Renal pelvis (tissue), 12 donors: ENCODE results near the gene OTOG. TPM values are rescaled to one million over a fixed set of nuclear protein-coding genes. Genes with fewer than 3 reads are reported as not detected.

Experiments
- DNase-seq: peaks from one replicate; pipeline ENCODE4 v3.0.0-alpha.2; 2013
- long read RNA-seq, 16 experiments: transcript quantifications; one replicate each; lab custom pipeline, GENCODE V29; 2026
- polyA plus RNA-seq, 3 donors: library from polyadenylated mRNA; unstranded; fragments of 120-200 nt; gene quantifications; one replicate each; pipeline ENCODE4 v1.2.1, GENCODE V29; 2013; ENCODE audit not compliant: insufficient read length in 3 of 3

The OTOG gene, protein sequence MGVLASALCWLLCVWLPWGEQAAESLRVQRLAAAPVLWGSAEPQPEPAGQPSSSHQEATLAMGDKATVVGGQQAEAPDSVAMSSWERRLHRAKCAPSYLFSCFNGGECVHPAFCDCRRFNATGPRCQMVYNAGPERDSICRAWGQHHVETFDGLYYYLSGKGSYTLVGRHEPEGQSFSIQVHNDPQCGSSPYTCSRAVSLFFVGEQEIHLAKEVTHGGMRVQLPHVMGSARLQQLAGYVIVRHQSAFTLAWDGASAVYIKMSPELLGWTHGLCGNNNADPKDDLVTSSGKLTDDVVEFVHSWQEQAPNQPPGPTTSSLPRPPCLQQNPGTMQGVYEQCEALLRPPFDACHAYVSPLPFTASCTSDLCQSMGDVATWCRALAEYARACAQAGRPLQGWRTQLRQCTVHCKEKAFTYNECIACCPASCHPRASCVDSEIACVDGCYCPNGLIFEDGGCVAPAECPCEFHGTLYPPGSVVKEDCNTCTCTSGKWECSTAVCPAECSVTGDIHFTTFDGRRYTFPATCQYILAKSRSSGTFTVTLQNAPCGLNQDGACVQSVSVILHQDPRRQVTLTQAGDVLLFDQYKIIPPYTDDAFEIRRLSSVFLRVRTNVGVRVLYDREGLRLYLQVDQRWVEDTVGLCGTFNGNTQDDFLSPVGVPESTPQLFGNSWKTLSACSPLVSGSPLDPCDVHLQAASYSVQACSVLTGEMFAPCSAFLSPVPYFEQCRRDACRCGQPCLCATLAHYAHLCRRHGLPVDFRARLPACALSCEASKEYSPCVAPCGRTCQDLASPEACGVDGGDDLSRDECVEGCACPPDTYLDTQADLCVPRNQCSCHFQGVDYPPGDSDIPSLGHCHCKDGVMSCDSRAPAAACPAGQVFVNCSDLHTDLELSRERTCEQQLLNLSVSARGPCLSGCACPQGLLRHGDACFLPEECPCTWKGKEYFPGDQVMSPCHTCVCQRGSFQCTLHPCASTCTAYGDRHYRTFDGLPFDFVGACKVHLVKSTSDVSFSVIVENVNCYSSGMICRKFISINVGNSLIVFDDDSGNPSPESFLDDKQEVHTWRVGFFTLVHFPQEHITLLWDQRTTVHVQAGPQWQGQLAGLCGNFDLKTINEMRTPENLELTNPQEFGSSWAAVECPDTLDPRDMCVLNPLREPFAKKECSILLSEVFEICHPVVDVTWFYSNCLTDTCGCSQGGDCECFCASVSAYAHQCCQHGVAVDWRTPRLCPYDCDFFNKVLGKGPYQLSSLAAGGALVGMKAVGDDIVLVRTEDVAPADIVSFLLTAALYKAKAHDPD (N-terminal part only)
- under 1 TPM; 0.13 to 0.66 (median 0.59) TPM for polyA plus RNA-seq
- long read RNA-seq, donor 1, result 0 reads
- long read RNA-seq, donor 2, result 0 reads
- long read RNA-seq, donor 3, result 0 reads
- long read RNA-seq, donor 4, result 0 reads
- long read RNA-seq, donor 5, result 0 reads
- long read RNA-seq, donor 6, result 0 reads
- long read RNA-seq, donor 7, result 0 reads
- long read RNA-seq, donor 8, result 0 reads
- long read RNA-seq, donor 9, result 0 reads
- long read RNA-seq, donor 10, result 0 reads
- long read RNA-seq, donor 11, result 0 reads
- long read RNA-seq, donor 12, result 0 reads
- long read RNA-seq, donor 13, result 0 reads
- long read RNA-seq, donor 14, result 0 reads
- long read RNA-seq, donor 15, result 0 reads
- long read RNA-seq, donor 16, result 0 reads

DNA sequence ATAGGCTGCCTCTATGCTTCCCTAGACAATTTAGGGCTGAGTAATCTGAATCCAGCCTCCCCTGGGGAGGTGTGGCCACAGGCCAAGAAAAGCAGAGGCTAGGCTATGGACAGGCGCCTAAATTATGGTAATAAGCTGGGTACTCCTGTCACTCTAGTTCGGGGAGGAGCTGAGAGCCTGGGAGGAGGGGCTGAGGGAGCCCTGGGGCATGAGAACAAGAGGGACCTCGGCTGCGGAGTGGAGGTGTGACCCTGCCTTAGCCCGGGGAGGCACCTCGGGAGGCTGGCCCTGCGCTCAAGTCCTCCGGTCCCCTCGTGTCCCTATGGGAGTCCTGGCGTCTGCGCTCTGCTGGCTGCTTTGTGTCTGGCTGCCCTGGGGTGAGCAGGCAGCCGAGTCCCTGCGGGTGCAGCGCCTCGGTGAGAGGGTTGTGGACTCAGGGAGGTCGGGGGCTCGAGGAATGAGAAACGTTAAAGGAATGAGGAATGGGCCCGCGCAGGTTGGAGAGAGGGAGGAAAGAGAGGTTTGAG is at the start of gene OTOG:
Gene OTOG (plus strand): TSS at position 209 of the 527 bp plus-strand sequence. CDS start 114 bp downstream, at position 323.
- DNase-seq, result no peak

DNA sequence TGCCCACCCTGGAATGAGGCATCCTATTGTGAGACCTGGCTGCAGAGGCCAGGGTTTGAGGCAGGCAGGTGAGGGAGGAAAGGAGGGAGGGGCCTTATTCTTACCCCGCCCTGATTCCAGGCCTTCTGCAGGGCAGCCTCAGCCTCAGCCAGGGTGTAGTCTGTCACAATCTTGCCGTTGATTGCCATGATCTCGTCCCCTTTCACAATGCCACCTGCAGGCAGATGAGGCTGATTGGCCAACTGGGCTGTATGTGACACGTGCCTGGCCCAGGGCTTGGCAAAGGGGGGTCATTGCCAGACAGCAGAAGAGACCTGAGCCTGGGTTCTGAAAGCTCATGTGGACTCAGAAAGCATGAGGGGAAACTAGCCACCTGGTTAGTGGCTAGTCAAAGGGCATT is 49.0 kb upstream of the OTOG start:
- DNase-seq, result no peak

DNA sequence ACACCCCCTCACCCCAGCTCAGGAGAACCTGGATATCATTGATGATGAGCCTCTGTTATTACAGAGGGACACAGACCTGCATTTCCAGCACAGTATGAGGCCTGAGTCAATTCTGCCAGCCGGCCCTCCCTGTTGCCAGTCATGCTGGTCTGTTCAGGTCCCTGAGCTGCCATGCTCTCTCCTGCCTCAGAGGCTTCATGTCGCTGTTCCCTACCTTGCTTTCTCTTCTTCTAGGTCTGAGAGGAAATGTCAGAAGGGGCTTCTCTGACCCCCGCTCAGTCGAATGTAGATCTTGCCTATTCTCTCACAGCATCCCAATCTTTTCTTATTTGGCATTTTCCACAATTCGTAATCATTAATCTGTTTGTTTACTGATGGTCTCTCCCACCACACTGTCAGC is 48.6 kb upstream of the OTOG start:
- no peak for DNase-seq

DNA sequence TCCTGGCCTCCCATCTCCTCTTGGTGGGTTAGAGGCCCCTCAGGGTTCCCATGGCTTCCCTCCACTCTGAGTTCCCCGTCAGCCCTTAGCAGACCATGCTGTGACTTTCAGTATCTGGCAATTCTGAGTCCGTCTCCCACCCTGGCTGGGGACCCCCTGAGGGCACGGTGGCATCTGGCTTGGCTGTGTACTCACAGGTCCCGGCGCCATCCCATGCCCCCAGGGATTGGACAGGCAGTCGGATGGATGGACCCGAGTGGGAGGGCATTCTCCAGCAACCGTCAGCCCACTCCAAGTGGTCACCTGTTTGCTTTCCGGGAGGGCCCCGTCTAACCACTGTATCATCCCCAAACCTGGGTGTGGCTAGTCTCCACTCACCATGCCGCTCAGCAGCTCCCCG is 46.4 kb upstream of the OTOG start:
- DNase-seq, result no peak

DNA sequence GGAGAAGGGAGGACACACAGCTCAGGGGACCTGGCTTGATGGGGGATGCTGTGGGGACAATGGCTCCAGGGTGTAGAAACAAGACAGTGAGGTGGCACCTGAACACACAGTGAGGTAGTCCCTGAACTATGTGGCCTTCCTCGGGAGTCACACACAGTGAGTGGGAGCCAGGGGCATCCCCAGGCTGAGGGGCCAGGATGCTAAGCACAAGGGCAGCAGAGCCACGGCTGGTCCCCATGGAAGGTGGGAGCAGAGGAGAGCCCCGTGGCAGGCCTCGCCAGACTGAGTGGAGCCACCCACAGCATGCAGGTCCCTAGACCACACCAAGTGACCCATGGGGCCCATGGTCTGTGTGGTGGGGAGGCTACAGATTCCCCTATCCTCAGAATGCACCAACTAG is 44.4 kb upstream of the OTOG start:
- no peak for DNase-seq

DNA sequence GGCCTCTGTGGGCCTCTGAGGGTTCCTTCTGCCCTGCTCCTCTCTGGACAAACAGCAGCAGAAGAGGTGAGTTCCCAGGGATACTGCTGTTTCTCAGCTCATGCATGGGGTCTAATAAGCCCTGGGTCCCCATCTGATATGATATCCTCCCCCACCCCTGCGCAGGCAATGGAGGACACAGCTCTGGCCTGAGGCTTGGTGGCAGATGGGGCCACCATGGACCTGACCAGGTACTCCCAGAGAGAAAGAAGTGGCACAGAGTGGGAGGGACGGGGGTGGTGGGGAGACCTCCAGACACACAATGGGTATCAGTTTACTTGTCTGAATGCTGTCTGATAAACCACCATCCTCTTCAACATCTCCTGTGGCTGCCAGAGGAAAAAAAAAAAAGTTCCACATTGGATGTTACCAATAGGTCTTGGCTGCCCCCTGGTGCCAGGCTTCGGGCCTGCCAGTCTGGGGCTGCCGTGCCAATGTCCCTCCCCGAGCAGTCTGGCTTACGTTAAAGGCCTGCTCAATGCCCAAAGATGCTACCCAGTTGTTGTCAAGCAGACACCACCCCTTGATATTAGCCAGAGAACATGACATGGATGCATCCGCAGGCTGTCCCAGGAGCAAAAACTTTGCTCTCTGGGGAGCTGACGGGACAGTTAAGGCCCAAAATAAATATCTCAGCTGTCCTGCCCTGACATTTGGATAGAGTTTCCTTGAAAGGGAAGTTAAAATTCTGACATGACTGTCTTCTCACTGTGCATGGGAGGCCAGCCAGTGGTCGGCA is 42.5 kb upstream of the OTOG start:
- DNase-seq, result peak; percentile 54

DNA sequence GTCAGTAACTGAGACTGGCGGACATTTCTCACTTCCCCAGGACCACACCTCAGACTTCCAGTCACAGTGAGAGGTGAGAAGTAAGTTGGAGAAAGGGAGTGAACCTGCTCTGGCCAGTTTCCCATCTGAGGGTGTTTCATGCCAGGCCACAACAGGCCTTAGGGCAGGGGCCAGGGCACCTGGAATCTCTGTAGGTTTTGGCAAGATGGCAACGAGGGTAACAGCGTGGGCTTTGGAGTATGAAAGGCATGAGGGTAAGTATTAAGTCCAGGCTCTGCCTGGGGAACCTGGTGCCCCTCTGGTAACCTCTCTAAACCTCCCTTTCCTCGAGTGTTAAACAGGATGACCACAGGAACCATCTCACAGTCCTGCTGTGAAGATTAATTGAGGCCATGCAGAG is 41.9 kb upstream of the OTOG start:
- DNase-seq, result no peak

DNA sequence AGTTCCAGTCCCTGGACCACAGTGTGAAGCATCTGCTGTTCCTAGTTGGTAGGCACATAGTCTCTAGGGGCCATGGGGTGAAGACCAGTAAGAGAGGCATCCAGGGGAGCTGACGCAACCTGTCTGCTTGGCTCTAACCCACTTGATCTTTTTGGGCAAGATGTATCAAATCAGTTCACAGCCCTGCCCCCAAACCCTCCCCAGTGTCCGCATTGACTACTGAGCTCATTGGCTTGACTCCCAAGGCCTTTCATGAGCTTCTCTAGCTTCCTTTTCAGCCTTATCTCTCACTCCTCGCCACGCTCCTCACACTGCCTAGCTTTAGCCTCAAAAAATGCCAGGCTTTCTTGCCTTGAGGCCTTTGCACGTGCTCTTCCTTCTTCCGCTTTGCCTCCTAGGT is 40.7 kb upstream of the OTOG start:
- no peak for DNase-seq

DNA sequence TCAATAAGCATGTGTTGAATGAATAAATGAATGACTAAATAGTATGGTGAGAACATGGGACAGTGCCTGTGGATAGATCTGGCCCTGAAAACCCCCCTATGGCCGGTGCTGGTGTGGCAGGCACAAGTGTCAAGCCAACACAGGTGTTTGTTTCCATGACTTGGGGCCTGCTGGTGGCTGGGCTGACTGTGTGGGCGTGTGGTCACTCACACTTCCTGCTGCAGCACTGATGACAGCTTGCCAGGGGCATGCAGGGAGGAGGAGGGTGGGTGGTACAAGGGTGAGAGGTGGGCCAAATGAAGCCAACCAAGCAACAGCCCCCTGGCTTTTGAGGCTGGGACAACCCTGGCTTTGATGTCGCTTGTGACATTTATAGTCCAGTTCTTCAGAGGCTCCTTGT is 40.1 kb upstream of the OTOG start:
- no peak for DNase-seq

DNA sequence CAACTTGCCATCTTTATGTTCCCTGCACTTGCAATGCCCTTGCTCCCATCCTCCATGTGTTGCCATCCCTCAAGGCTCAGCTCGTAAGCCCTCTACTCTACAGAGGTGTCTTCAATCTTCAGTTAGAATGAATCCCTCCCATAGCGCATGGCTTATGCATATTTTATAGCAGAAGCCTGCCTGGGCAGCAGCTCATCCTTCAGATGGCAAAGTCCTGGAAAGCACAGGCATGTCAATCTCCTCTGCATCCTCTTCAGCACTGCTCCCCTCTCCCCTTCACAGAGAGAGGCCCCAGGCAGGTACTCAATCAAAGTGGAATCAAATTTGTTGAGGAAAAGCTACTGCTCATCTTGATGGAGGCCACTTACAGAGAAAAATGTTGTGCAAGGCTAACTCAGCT is 39.3 kb upstream of the OTOG start:
- no peak for DNase-seq

DNA sequence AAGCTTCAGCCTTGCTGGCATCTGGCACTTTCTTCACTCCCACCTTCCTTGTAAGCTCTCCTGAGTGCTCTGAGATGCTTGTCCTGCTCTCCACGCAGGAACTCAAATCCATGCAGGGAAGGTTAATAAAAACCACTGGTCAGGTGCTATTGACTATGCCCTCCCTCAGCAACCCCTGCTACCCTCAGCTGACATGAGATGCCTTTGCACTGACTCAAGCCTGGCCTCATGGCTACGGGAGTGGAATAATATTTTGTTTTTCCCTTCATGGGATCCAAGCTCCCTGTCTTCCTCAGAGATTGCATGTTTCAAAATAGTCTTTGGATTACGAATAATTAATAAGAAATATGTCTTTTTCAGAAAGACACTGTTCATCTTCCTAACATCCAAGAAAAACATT is 38.8 kb upstream of the OTOG start:
- no peak for DNase-seq

DNA sequence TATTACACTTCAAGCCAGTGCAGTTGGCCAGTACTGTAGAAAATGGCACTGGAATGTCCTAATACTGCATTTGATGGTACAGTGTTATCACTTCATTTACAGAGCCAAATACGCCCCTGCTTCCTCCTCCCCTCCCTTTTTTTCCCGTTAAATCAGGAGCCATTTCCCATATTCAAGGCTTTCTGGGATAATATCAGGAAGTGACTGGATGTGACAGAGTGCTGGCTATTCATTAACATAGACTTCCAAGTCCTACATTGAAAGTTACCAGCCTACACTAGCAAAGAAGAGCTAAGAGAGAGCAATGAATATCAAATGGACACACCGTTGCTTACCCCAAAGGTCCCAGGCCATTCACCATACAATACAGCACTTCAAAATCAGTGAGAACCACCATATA is 38.3 kb upstream of the OTOG start:
- DNase-seq, result no peak

DNA sequence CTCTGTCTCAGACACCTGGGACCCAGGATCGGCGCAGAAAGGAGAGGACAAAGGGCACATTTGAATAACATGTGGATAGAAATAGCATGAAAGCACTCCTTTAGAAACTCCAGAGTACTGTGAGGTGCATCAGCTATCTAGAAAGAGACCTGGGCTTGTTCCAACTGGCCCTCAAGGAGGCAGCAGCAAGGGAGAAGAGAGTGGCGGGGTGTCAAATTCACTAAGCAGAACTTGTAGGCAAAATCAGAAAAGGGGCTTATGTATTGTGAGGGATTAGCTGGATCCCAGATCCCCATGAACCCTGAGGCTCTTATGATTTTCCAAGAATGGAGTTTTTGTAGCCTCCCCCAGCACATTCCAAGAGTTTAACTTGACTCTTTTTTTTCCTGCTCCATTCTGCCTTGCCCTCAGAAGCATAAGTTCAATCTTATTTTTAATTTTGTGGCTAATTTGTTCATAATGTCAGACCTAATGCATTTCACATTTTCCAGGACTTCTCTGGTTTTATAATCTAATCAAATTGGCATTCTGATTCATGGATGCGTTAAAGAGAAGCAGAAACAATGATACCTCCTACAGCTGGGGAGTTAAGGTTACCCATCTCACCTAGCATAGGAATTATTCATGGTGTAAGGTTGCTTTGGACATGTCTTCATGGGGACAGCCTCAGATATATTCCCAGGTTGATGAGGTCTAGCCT is 36.4 kb upstream of the OTOG start:
- no peak for DNase-seq

DNA sequence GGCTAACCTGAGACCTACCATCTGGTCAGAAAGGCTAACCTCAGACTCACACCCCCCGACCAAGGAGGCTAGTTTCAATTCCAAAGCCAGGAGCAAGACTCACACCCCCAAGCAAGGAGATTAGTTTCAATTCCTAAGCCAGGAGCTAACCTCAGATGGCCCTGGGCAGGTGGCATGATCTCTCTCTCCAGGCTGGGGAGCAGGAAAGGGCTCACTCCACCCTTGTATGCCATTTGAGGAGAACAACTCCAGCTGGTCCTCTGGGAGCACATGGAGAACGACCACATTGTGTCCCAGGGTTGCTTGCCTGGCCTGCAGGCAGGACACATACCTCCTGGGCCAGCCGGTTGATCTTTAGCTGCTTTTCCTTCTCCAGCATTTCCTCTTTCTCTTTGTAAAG is 35.5 kb upstream of the OTOG start:
- no peak for DNase-seq

DNA sequence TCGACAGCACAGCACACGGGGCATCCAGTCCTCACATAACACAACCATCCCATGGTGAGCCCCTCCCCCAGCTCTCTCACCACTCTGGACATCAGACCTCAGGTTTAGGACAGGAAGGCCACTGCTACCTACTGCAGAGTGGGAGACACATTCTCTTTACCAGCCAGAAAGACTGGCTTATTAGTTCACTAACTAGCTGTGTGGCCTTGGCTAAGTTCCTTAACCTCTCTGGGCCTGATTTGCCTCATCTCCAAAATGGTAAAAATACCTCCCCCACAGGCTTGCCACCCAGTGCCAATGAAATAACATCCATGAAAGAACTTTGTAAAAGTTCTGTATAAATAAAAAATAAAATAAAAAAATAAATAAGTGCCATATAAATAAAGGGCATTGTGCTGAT is 35.0 kb upstream of the OTOG start:
- no peak for DNase-seq

DNA sequence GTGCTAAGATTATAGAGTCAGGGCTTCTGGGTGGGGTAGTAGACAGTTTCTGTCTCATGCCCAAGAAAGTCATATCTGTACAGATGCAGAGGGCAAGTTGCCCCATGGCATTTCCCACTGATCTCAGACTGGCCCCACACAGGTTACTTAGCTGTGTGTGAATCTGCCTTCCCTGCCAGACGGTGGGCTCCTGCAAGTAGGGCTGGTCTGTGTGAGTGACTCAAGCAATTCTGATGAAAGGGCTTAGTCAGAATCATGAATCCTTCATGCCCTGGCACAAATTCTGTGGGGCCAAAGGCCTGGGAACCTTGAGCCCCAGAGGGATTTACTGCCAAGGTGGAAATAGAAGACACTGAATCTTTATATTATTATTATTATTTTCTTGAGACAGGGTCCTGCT is 33.2 kb upstream of the OTOG start:
- no peak for DNase-seq

DNA sequence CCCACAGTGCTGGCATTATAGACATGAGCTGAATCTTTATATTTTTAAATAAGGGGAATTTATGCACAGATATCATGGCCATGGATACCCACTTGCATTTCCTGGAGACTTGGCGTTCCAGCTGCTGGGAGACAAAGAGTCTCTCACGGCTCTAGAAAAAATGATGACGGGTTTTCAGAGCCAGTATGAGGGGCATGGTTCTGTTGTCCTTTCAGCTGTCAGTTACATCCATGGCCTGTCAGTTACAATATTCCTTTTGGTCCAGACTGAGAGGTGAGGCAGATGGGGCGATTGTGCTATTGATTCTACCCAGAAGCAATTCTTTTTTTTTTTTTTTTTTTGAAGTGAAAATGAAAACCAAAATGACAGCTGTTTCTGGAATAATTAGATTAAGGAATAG is 32.6 kb upstream of the OTOG start:
- no peak for DNase-seq

DNA sequence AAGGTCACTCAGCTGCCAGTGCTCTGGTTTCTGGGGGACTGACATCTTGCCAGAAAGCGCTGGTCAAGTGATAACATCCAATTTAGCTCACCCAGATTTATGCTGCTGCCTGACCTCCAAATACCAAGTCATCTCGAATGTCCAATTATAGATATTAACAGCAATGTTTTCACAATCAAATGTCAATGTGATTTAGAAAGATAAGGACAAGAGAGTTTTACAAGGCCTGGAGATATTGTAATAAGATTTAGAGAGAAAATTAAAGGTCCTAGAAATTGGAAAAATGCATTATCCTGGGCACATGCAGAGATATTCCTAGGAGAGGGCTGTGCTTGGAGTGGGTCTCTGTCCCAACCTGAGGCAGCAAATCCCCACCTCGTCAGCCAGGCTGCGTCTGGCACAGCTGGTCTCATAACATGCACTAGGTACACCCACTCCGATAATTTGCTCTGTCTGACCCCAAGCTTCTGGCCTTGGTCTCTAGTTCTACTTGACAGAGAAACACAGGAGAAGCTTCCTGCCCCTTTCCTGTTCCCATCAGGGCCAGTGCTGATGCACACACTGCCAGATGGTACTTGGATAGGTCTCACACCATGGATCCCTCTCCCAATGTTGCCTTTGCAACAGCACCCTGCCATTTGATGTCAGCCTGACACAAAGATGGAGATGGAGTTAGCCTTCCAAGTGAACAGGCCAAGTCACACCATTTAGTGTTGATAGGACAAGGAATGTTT is 31.4 kb upstream of the OTOG start:
- DNase-seq, result no peak

DNA sequence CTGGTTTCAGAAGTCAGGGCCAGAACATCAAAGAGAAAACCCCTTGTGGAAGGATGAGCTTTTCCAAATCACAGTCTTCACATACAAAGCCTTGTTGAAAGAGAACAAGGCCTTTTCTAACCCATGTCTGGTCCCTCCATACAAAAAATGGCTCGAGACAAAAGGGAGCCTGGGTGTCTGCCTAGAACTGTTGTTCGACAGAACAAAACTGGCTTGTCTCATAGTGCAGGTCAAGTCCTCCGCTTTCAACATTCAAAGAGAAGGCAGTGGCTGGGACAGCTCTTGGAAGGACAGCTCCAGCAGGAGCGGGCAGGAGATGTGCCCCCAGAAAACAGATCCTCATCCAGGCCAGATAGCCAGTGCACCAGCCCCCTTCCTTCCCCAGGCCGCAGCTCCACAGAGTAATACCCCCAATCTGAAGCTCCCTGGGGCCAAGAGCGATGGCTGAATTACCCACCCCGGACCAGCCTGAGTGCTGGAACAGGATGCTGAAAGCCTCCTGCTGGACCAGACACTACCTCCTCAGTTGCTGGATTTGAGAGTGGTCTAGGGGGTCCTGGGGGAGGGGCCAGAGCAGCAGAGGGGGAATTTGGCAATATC is 30.4 kb upstream of the OTOG start:
- DNase-seq, result no peak
